ENCODE data around the gene DPYD. TPM values are rescaled to one million over a fixed set of nuclear protein-coding genes. Genes with fewer than 3 reads are reported as not detected.
"Not testable (repeated sequence)": the region's sequence is repeated elsewhere in the genome, so short reads cannot be mapped to it uniquely, and the experiment has no call there.

DPYD gene
- total and polyA plus RNA-seq, 7 donors: 2.5 to 7.3 (median 5.1) TPM

GRCh38 chr1:97247196-97247595 lies 673.6 kb downstream of the DPYD start:
- peaks cover 3% of the 10 kb centered on the region for H3K4me1 ChIP-seq
- DNase-seq: no peak
- no peaks in the 10 kb centered on the region for H3K27me3 ChIP-seq (ENCODE audit: insufficient read depth in 3 of 3, low read length in 2 of 3)
- no peak for TF ChIP-seq CTCF (IDR thresholded peaks at IDR 0.05)
- no peak overlapping the region for H3K4me3 ChIP-seq
- no peaks in the 10 kb centered on the region for H3K9me3 ChIP-seq
- no peaks in the 10 kb centered on the region for H3K36me3 ChIP-seq (ENCODE audit: insufficient read depth in 1 of 2, low read depth in 1 of 2)
- ATAC-seq: no peak
- no peak overlapping the region for H3K27ac ChIP-seq
- intact Hi-C loops (cut with DNase I): no loop called here

GRCh38 chr1:97245682-97246081 lies 675.2 kb downstream of the DPYD start:
- H3K27me3 ChIP-seq (ENCODE audit: insufficient read depth in 3 of 3, low read length in 2 of 3): no peaks in the 10 kb centered on the region
- no peak overlapping the region for H3K27ac ChIP-seq
- WGBS, 3 donors: 34 to 68% (median 35%) methylated on average over 1 of the region's 1 CpG
- no peak overlapping the region for H3K4me3 ChIP-seq
- ATAC-seq: no peak
- H3K9me3 ChIP-seq: no peaks in the 10 kb centered on the region
- no peak for TF ChIP-seq CTCF (IDR thresholded peaks at IDR 0.05)
- intact Hi-C loops (cut with DNase I): no loop called here
- peaks cover 3% of the 10 kb centered on the region for H3K4me1 ChIP-seq
- DNase-seq: no peak
- no peaks in the 10 kb centered on the region for H3K36me3 ChIP-seq (ENCODE audit: insufficient read depth in 1 of 2, low read depth in 1 of 2)

- no peak for TF ChIP-seq CTCF (IDR thresholded peaks at IDR 0.05)
- Histone ChIP-seq H3K9me3 (no peaks in the 10 kb centered on the region), H3K4me1 (peaks cover 3% of the 10 kb centered on the region), H3K27ac (no peak overlapping the region), H3K4me3 (no peak overlapping the region), H3K27me3 (ENCODE audit: insufficient read depth in 3 of 3, low read length in 2 of 3) (no peaks in the 10 kb centered on the region), H3K36me3 (ENCODE audit: insufficient read depth in 1 of 2, low read depth in 1 of 2) (no peaks in the 10 kb centered on the region)
- ATAC-seq (no peak), DNase-seq (no peak)
- intact Hi-C loops (cut with DNase I): no loop called here
- WGBS, 3 donors: 79 to 85% (median 83%) methylated on average over 4 of the region's 4 CpGs
Measured at GRCh38 chr1:97245026-97245425, 675.8 kb downstream of the DPYD start.

GRCh38 chr1:97243973-97244560 lies 676.8 kb downstream of the DPYD start:
- ATAC-seq (no peak), DNase-seq (no peak)
- Histone ChIP-seq H3K27ac (no peak overlapping the region), H3K4me1 (peaks cover 3% of the 10 kb centered on the region), H3K36me3 (ENCODE audit: insufficient read depth in 1 of 2, low read depth in 1 of 2) (no peaks in the 10 kb centered on the region), H3K4me3 (no peak overlapping the region), H3K27me3 (ENCODE audit: insufficient read depth in 3 of 3, low read length in 2 of 3) (no peaks in the 10 kb centered on the region), H3K9me3 (no peaks in the 10 kb centered on the region)
- 81 to 86% (median 82%) methylated on average over 2 of the region's 2 CpGs for WGBS, 3 donors
- intact Hi-C loops (cut with DNase I): no loop called here
- no peak for TF ChIP-seq CTCF (IDR thresholded peaks at IDR 0.05)

- Histone ChIP-seq H3K27ac (no peak overlapping the region), H3K27me3 (ENCODE audit: insufficient read depth in 3 of 3, low read length in 2 of 3) (no peaks in the 10 kb centered on the region), H3K4me1 (peaks cover 3% of the 10 kb centered on the region), H3K4me3 (no peak overlapping the region), H3K9me3 (no peaks in the 10 kb centered on the region), H3K36me3 (ENCODE audit: insufficient read depth in 1 of 2, low read depth in 1 of 2) (peaks cover 0 to 7% of the 10 kb centered on the region in 2 donors)
- DNase-seq (no peak), ATAC-seq (no peak)
- intact Hi-C loops (cut with DNase I): no loop called here
- 58 to 80% (median 78%) methylated on average over 3 of the region's 3 CpGs for WGBS, 3 donors
- TF ChIP-seq CTCF (IDR thresholded peaks at IDR 0.05): no peak
Measured at GRCh38 chr1:97238816-97239215, 682.0 kb downstream of the DPYD start.

- H3K27me3 ChIP-seq (ENCODE audit: insufficient read depth in 3 of 3, low read length in 2 of 3); H3K4me3 ChIP-seq; H3K4me1 ChIP-seq; intact Hi-C loops (cut with DNase I); DNase-seq; H3K27ac ChIP-seq; ATAC-seq; H3K9me3 ChIP-seq: not testable (repeated sequence)
- 95 to 99% (median 98%) methylated on average over 2 of the region's 2 CpGs for WGBS, 3 donors
- peaks cover 0 to 16% of the 10 kb centered on the region in 2 donors for H3K36me3 ChIP-seq (ENCODE audit: insufficient read depth in 1 of 2, low read depth in 1 of 2)
Measured at GRCh38 chr1:97231354-97231753, 689.5 kb downstream of the DPYD start.

Data from psoas muscle (tissue), 8 donors.